Adrenal gland (tissue), 12 donors: Measurements from ENCODE around the gene OSBPL2. TPM values are rescaled to one million over a fixed set of nuclear protein-coding genes. Genes with fewer than 3 reads are reported as not detected.

Source experiments
- DNase-seq, 7 donors: peaks; one replicate each; pipeline ENCODE4 v3.0.0-alpha.2; 2019 to 2020
- H3K27ac ChIP-seq, 5 donors: fragments of 200-600 bp; sonication (generic) in 4 of 5; 1 replicate in 3 of 5; 2 replicates in 2 of 5; pipeline versions ENCODE4 v1.5.1 to v1.8.0; 2016 to 2020; ENCODE audit warnings: mild to moderate bottlenecking in 1 of 5
- H3K27me3 ChIP-seq: fragments of 200-600 bp; 2 replicates; pipeline ENCODE4 v1.8.0; 2021
- H3K36me3 ChIP-seq, 2 donors: fragments of 200-600 bp; replicated peaks in 1 of 2; 1 replicate in 1 of 2; 2 replicates in 1 of 2; pipeline versions ENCODE4 v1.5.1 to v1.8.0; 2018 to 2022
- H3K4me1 ChIP-seq, 2 donors: fragments of 200-600 bp; replicated peaks in 1 of 2; 1 replicate in 1 of 2; 2 replicates in 1 of 2; pipeline versions ENCODE4 v1.5.1 to v1.8.0; 2018 to 2021
- H3K4me3 ChIP-seq, 4 donors: fragments of 200-600 bp; sonication (generic) in 3 of 4; one replicate each; pipeline ENCODE4 v1.5.1; 2016 to 2018
- H3K9me3 ChIP-seq, 3 donors: fragments of 200-600 bp; sonication (generic) in 1 of 3; replicated peaks in 1 of 3; 1 replicate in 2 of 3; 2 replicates in 1 of 3; pipeline versions ENCODE4 v1.5.1 to v1.8.0; 2016 to 2021
- POLR2A ChIP-seq, 2 donors: fragments of 450-650 bp; IDR thresholded peaks; one replicate each; pipeline ENCODE4 v1.6.1; 2017; ENCODE audit warnings: antibody characterized with exemption in 2 of 2, mild to moderate bottlenecking in 2 of 2, moderate library complexity in 1 of 2
- WGBS, 4 donors: extraction: QIAGEN DNeasy Blood & Tissue Kit in 2 of 4; methylation state at CpG; one replicate each; pipeline versions ENCODE4 v1.1.5 to v1.1.7; 2013 to 2017; 5-methylcytosine and 5-hydroxymethylcytosine counted together
- intact Hi-C, 2 donors: fragments of 100-400 bp; cut with DNase I; formaldehyde crosslinking; loops; one replicate each; pipeline versions ENCODE4 v1.14.1 to v1.15.0; 2022 to 2023
- polyA plus RNA-seq, 3 donors: library from polyadenylated mRNA; stranded (reverse); fragments of 200-250 nt in 2 of 3; fragments of 350-450 nt in 1 of 3; fragmentation: Illumina TruSeq in 1 of 3; extraction: RNeasy Lipid Tissue Mini Kit (QIAGEN cat#74804) in 1 of 3; gene quantifications; one replicate each; pipeline ENCODE4 v1.2.3, GENCODE V29; 2013 to 2014
- total RNA-seq, 9 donors: library from RNA; depleted of rRNA in 4 of 9; stranded (reverse); fragments of >200 nt in 4 of 9; fragments of 120-200 nt in 1 of 9; fragmentation: NEBNext Ultra II Directional in 1 of 9; extraction: Animal tissue kit (Norgen Biotek cat#: 25700) in 1 of 9; gene quantifications; one replicate each; pipeline versions ENCODE4 v1.1.0 to v1.2.4, GENCODE V29; 2013 to 2023
- TF ChIP-seq, protein P1 (sequence below), 6 experiments: fragments of 450-650 bp in 4 of 6; fragments of 200-600 bp in 2 of 6; sonication (generic) in 1 of 6; IDR thresholded peaks; 1 replicate in 5 of 6; 2 replicates in 1 of 6; pipeline versions ENCODE4 v1.5.1 to v1.8.0; 2016 to 2021; ENCODE audit warnings: antibody characterized with exemption in 6 of 6, mild to moderate bottlenecking in 2 of 6, moderate library complexity in 1 of 6
- donor health status: healthy with polysubstance abuse.
- donor health status: Bipolar disorder and iron deficiency.
- donor health status: DM: yes; HTN: yes; CAD: no.
- donor health status: DM: no; HTN: no; CAD: no.
- donor health status: DM: no; HTN: no; CAD: no.
- donor health status: DM: yes; HTN: yes; CAD: no.

The OSBPL2 gene
- total and polyA plus RNA-seq, 12 donors = 13.8 to 96.7 (median 37.4) TPM

DNA sequence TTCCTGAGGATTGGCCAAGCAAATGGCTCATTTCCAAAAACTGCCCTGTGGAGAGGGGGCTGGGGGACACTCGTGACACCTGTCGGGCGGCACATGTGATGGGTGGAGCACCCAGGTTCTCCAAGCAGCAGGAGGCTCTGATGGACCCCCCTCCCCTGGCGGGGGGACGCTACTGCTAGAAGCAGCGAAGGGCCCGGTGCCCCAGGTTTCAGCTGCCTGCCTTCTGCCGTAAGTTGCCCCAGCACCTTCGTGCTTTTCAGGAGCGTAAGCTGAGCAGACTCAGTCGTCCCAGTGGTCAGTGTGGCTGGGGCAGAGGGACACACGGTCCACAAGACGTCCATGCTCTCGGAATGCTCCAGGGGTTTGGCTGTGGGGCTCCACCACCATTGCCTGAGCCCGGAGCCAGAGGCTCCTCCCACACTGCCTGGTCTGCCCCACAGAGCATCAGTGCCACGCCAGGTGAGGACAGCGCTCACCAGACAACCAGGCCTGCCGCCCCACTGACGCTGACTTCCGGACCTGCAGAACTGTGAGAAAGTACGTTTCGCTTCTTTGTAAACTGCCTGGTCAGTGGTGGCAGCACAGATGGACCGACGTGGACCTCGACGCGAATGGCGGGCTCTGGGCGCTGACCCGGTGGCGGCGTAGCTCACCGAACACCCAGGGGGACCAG is 60.4 kb downstream of the OSBPL2 start:
- intact Hi-C loops = no loop called here
- H3K36me3 ChIP-seq = peaks cover 0 to 20% of the 10 kb centered on the region in 2 donors

DNA sequence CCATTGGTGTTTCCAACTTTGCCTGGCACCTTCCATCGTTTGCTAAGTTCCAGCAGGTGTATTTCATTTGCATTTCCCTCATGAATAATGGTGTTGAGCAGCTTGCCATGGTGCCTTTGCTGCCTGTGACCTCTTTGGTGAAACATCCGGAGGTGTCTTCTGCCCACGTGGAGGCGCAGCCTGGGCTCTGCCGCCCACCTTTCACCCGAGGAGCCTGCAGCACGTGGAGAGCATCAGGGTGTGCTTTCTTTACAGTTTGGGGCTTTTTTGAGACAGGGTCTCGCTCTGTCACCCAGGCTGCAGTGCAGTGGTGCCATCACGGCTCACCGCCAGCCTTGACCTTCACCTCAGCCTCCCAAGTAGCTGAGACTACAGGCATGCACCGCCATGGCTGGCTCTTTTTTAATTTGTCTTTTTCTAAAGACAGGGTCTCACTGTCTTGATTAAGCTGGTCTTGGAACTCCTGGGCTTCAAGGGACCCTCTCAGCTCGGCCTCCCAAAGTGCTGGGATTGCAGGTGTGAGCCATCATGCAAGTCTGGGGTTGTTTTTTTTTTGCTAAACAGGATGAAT is 61.4 kb downstream of the OSBPL2 start:
- no peak for DNase-seq
- WGBS, 4 donors = 66 to 76% (median 71%) methylated on average over 10 to 12 of the region's 12 CpGs
- no peak overlapping the region for H3K27ac ChIP-seq
- intact Hi-C loops = loop anchor here (5.0 to 10.0 kb wide), 5 partner anchors 55 to 495 kb away; partner anchors contain the start of genes LAMA5 (in 1 of the 2) and MRGBP (in 1 of the 2)
- no peaks in the 10 kb centered on the region for H3K9me3 ChIP-seq
- no peak overlapping the region for H3K4me3 ChIP-seq
- H3K36me3 ChIP-seq = peaks cover 0 to 18% of the 10 kb centered on the region in 2 donors
- H3K4me1 ChIP-seq = peaks cover 10 to 17% of the 10 kb centered on the region in 2 donors
- TF ChIP-seq, protein P1, sequence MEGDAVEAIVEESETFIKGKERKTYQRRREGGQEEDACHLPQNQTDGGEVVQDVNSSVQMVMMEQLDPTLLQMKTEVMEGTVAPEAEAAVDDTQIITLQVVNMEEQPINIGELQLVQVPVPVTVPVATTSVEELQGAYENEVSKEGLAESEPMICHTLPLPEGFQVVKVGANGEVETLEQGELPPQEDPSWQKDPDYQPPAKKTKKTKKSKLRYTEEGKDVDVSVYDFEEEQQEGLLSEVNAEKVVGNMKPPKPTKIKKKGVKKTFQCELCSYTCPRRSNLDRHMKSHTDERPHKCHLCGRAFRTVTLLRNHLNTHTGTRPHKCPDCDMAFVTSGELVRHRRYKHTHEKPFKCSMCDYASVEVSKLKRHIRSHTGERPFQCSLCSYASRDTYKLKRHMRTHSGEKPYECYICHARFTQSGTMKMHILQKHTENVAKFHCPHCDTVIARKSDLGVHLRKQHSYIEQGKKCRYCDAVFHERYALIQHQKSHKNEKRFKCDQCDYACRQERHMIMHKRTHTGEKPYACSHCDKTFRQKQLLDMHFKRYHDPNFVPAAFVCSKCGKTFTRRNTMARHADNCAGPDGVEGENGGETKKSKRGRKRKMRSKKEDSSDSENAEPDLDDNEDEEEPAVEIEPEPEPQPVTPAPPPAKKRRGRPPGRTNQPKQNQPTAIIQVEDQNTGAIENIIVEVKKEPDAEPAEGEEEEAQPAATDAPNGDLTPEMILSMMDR (IDR thresholded peaks at IDR 0.05) = no peak
- no peak for TF ChIP-seq POLR2A (IDR thresholded peaks at IDR 0.05)
- no peaks in the 10 kb centered on the region for H3K27me3 ChIP-seq

More for the DNA sequence above, 60.4 kb downstream of the OSBPL2 start:
- Histone ChIP-seq H3K27me3 (no peaks in the 10 kb centered on the region), H3K4me1 (peaks cover under 1 to 6% of the 10 kb centered on the region in 2 donors), H3K9me3 (no peaks in the 10 kb centered on the region), H3K4me3 (no peak overlapping the region), H3K27ac (no peak overlapping the region)
- DNase-seq = no peak
- 87 to 93% (median 90%) methylated on average over 23 to 33 of the region's 33 CpGs for WGBS, 4 donors
- TF ChIP-seq, protein P1 (IDR thresholded peaks at IDR 0.05) = no peak
- TF ChIP-seq POLR2A (IDR thresholded peaks at IDR 0.05) = no peak

DNA sequence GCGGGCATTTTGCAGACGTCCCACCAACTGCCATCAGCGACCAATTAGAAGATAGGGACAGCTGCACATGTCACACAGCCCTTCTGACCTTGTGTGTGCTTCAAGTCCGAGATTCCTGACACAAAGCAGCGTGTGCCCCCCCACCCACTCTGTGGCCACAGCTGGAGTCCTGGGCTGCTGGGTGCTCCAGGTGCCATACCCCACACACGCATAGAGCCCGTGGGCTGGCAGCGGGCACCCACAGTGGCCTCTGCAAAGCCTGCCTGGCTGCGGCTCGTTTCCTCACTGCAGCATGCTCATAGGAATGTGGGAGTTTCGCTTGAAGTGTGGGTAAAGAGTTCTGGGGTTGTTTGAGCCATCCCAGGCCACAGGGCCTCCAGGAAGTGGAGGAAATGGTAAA is 62.0 kb downstream of the OSBPL2 start:
- DNase-seq = no peak
- WGBS, 4 donors = 71 to 77% (median 75%) methylated on average over 8 to 11 of the region's 11 CpGs

More for the DNA sequence above, 62.0 kb downstream of the OSBPL2 start:
- peaks cover 16 to 22% of the 10 kb centered on the region in 2 donors for H3K4me1 ChIP-seq
- peaks cover 0 to 19% of the 10 kb centered on the region in 2 donors for H3K36me3 ChIP-seq
- TF ChIP-seq, protein P1 (IDR thresholded peaks at IDR 0.05) = no peak
- no peak for TF ChIP-seq POLR2A (IDR thresholded peaks at IDR 0.05)
- intact Hi-C loops = loop anchor here (5.0 to 10.0 kb wide), 5 partner anchors 54 to 494 kb away; partner anchors contain the start of genes LAMA5 (in 1 of the 2) and MRGBP (in 1 of the 2)
- no peak overlapping the region for H3K4me3 ChIP-seq
- no peak overlapping the region for H3K27ac ChIP-seq
- no peaks in the 10 kb centered on the region for H3K9me3 ChIP-seq
- no peaks in the 10 kb centered on the region for H3K27me3 ChIP-seq
